Adrenal gland (tissue), 5 donors: Measurements from ENCODE around the gene DHODH.

ENCODE experiments used
- POLR2A ChIP-seq, 2 donors: fragments of 450-650 bp; IDR thresholded peaks; one replicate each; pipeline ENCODE4 v1.6.1; 2017; ENCODE audit warnings: antibody characterized with exemption in 2 of 2, mild to moderate bottlenecking in 2 of 2, moderate library complexity in 1 of 2
- TF ChIP-seq, protein P1 (sequence below), 6 experiments: fragments of 450-650 bp in 4 of 6; fragments of 200-600 bp in 2 of 6; sonication (generic) in 1 of 6; IDR thresholded peaks; 1 replicate in 5 of 6; 2 replicates in 1 of 6; pipeline versions ENCODE4 v1.5.1 to v1.8.0; 2016 to 2021; ENCODE audit warnings: antibody characterized with exemption in 6 of 6, mild to moderate bottlenecking in 2 of 6, moderate library complexity in 1 of 6
- donor health status: DM: no; HTN: no; CAD: no.

DNA sequence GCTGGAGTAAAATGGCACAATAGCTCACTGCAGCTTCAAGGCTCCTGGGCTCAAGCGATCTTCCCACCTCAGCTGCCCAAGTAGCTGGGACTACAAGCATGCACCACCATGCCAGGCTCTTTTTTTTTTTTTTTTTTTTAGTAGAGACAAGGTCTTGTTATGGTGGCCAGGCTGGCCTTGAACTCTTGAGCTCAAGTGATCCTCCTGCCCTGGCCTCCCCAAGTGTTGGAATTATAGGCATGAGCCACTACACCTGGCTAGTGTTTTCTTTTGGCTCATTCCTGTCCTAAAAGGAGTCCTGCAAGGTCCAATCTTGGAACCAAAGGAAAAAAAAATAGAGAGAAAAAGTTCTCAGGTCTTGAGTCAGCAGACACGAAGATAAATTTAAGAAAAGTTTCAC lies 39.2 kb upstream of the DHODH start:
- TF ChIP-seq POLR2A (IDR thresholded peaks at IDR 0.05): no peak
- TF ChIP-seq, protein P1, sequence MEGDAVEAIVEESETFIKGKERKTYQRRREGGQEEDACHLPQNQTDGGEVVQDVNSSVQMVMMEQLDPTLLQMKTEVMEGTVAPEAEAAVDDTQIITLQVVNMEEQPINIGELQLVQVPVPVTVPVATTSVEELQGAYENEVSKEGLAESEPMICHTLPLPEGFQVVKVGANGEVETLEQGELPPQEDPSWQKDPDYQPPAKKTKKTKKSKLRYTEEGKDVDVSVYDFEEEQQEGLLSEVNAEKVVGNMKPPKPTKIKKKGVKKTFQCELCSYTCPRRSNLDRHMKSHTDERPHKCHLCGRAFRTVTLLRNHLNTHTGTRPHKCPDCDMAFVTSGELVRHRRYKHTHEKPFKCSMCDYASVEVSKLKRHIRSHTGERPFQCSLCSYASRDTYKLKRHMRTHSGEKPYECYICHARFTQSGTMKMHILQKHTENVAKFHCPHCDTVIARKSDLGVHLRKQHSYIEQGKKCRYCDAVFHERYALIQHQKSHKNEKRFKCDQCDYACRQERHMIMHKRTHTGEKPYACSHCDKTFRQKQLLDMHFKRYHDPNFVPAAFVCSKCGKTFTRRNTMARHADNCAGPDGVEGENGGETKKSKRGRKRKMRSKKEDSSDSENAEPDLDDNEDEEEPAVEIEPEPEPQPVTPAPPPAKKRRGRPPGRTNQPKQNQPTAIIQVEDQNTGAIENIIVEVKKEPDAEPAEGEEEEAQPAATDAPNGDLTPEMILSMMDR (IDR thresholded peaks at IDR 0.05): no peak
